GM10847 (cell line): ENCODE measurements around the gene CHAC1.

Source experiments
- POLR2A ChIP-seq: IDR thresholded peaks from 2 replicates; pipeline ENCODE4 v1.6.1; 2011; ENCODE audit not compliant: insufficient read length; ENCODE audit errors: extremely low read depth

The CHAC1 gene

GRCh38 chr15:40957581-40958051, 4.3 kb downstream of the CHAC1 start:
- TF ChIP-seq POLR2A: no peak

DNA sequence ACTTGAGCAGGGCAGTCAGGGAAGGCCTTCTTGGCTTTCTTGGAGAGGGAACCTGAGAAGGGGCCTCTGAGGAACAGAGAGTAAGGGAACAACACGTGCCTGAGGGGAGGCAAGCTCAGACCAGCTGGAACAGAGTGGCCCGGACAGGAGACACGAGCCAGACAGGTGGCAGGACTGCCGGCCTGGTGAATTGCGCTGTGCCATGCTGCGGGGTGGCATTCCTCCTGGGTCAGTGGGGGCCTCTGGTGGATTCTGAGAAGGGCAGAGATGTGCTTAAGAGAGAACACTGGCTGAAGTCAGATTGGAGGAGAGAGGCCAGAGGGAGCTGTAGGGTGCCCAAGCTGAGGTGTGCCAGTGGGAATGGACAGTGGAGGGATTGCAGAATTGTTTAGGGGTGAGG, 4.9 kb downstream of the CHAC1 start:
- TF ChIP-seq POLR2A: no peak

DNA sequence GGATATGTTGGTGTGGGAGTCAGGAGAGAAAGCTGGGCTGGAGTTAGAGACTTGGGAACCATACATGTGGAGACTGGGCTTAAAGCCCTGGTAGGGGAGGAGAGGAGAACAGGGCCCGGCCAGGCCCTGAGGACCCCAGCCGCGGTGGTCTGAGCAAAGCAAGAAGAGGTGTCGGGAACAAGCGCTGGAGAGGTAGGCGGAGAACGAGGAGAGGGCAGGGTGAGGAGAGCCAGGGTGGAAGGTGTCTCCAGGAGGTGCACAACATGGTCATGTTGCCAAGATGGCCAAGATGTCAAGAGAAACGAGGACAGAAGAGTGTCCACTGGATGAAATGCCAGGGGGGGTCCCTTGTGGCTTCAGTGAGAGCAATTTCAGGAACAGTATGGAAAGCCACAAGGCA, 5.5 kb downstream of the CHAC1 start:
- no peak for TF ChIP-seq POLR2A

DNA sequence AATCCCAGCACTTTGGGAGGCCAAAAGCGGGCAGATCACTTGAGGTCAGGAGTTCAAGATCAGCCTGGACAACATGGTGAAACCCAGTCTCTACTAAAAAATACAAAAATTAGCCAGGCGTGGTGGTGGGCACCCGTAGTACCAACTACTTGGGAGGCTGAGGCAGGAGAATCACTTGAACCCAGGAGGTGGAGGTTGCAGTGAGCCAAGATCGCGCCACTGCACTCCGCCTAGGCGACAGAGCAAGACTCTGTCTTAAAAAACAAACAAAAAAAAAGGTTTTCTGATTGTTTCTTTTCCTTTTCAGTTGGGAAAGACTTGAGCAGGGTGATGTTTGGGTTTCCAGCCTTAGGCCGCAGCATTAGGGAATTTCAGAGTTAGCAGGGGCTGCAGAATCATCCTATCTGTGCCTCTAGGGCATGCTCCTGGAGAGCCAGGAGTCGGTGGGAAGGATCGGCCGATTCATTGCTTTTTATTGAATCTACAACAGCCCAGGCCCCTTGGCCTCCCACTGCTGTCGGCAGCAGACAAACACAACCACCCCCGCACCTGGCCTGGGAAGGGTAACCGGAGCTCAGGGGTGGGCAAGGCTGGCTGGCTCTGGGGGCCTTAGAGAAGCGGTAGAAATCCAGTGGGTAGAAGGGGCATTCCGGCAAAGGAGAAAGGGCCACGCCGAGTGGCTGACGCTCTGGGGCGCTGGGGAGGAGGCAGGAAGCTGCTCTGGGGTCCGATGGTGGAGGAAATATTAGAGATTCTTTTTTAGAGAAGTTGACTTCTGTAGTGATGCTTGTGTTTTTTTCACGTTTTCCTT, 6.3 kb downstream of the CHAC1 start:
- no peak for TF ChIP-seq POLR2A

DNA sequence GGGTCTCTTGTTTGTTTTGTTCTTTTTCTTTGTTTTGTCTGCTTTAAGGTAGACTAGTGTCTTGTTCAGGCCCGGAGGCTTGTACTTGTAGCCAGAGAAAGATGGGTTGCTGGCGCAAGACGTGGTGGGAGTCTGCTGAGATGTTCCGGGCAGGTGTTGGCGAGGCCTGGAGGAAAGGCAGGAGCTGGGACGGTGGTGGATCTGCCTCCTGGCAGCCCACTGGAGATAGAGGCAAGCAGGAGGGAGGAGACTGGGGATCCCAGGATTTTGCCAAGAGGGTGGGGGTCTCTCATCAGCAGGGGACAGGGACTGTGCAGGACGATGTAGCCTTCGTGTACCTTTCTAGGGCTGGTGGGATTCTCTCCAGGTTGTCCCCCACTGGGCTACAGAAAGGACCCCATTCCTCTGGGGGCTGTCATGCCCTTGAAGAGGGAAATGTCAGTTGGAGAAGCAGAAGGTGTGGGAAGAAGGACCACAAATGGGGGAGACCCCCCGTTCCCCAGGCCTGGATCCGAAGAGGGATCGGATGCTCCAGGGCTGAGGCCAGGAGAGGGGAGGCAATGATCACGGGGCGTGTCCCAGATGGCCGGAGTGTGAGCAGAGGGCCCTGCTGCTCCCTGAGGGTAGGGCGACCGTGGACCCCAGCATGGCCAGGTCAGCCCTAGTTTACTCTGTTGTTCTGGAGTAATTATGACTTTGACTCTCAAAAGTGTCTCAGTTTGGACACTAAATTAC, 7.0 kb downstream of the CHAC1 start:
- TF ChIP-seq POLR2A: no peak

- no peak for TF ChIP-seq POLR2A
These were observed 7.7 kb downstream of the CHAC1 start for GRCh38 chr15:40960925-40961324.

- no peak for TF ChIP-seq POLR2A
These were observed 9.9 kb downstream of the CHAC1 start for GRCh38 chr15:40963201-40963600.

- TF ChIP-seq POLR2A: no peak
These were observed 10.7 kb downstream of the CHAC1 start for GRCh38 chr15:40964006-40964405.

- TF ChIP-seq POLR2A: no peak
These were observed 11.4 kb downstream of the CHAC1 start for GRCh38 chr15:40964634-40965033.

- TF ChIP-seq POLR2A: no peak
These were observed 15.2 kb downstream of the CHAC1 start for GRCh38 chr15:40968290-40969085.

- no peak for TF ChIP-seq POLR2A
These were observed 16.1 kb downstream of the CHAC1 start for GRCh38 chr15:40969363-40969762.

DNA sequence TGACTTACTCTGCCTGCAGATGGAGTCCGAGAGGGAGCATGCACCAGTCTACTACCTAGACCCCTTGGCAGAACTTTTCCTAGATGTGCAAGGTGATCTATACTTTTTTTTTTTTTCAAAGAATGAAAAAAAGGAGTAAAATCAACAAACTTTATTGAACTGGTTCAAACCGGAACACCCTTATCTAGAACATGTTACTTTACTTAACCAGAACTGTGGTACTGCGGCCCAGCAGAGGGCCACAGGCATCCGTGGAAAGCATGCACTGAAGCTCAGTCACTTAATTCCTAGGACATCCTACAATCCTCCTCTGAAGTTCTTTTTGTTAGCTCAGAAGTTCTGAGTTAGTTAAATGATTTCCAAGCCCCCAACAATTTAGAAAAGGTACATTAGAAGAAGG, 21.6 kb downstream of the CHAC1 start:
- no peak for TF ChIP-seq POLR2A

DNA sequence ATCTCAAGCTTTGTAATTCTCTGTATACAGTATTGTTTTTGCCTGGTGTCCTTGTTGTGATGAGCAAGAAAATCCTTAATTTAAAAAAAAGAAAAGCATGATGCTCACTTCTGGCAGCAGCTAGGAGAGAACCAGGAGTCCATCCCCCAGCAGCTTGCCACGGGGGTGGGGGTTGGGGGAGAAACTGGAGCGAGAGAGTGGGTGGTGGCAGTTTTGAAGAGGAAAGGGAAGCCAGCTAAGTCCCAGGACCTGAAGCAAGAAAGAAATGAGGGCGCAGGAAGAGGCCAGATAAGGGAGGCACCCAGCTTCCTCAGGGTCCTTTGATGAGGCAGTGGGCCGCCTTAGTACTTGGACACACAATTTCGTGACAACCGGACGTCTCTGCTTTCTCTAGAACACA, 23.5 kb downstream of the CHAC1 start:
- no peak for TF ChIP-seq POLR2A

DNA sequence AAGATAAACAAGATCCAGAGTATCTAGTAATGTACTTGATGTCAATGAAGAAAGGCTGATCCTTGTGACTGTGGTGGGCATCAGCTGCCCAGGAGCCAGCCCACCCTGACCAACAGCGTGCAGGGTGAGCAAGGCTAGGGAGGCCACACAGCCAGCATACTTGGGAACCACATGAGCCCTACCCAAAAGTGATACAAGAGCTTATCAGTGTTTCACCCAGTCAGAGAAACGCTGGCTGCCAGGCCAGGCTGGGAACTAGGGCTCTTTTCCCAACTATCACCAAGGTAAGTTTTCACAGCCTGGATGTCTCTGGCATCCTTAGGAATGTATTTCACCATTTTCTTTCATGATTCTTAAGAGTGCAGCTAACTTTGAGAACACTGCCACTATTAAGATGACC, 24.9 kb downstream of the CHAC1 start:
- no peak for TF ChIP-seq POLR2A

GRCh38 chr15:40978562-40978961, 25.3 kb downstream of the CHAC1 start:
- TF ChIP-seq POLR2A: no peak

GRCh38 chr15:40981186-40981585, 27.9 kb downstream of the CHAC1 start:
- no peak for TF ChIP-seq POLR2A
